K562 treated with DMSO at 1 percent for 12 hours (cell line): Measurements from ENCODE around the gene CXCL1. TPM values are rescaled to one million over a fixed set of nuclear protein-coding genes. Genes with fewer than 3 reads are reported as not detected.

Experiments used
- total RNA-seq: library from RNA; unstranded; fragments of 300-600 nt; gene quantifications from 2 replicates; pipeline ENCODE4 v1.2.3, GENCODE V29; 2022; ENCODE audit not compliant: insufficient read depth

CXCL1 gene
- 1.6 and 6.2 TPM in 2 replicates for total RNA-seq

DNA sequence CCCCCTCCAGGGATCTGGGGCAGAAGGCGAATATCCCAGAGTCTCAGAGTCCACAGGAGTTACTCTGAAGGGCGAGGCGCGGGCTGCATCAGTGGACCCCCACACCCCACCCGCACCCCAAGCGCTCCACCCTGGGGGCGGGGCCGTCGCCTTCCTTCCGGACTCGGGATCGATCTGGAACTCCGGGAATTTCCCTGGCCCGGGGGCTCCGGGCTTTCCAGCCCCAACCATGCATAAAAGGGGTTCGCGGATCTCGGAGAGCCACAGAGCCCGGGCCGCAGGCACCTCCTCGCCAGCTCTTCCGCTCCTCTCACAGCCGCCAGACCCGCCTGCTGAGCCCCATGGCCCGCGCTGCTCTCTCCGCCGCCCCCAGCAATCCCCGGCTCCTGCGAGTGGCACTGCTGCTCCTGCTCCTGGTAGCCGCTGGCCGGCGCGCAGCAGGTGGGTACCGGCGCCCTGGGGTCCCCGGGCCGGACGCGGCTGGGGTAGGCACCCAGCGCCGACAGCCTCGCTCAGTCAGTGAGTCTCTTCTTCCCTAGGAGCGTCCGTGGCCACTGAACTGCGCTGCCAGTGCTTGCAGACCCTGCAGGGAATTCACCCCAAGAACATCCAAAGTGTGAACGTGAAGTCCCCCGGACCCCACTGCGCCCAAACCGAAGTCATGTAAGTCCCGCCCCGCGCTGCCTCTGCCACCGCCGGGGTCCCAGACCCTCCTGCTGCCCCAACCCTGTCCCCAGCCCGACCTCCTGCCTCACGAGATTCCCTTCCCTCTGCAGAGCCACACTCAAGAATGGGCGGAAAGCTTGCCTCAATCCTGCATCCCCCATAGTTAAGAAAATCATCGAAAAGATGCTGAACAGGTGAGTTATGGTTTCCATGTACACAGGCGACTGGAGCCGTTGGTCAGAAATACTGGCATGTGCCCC is at the start of gene CXCL1:
CXCL1 (plus strand) TSS at position 264 of the 926 bp plus-strand sequence; CDS start at position 342, 78 bp downstream.

DNA sequence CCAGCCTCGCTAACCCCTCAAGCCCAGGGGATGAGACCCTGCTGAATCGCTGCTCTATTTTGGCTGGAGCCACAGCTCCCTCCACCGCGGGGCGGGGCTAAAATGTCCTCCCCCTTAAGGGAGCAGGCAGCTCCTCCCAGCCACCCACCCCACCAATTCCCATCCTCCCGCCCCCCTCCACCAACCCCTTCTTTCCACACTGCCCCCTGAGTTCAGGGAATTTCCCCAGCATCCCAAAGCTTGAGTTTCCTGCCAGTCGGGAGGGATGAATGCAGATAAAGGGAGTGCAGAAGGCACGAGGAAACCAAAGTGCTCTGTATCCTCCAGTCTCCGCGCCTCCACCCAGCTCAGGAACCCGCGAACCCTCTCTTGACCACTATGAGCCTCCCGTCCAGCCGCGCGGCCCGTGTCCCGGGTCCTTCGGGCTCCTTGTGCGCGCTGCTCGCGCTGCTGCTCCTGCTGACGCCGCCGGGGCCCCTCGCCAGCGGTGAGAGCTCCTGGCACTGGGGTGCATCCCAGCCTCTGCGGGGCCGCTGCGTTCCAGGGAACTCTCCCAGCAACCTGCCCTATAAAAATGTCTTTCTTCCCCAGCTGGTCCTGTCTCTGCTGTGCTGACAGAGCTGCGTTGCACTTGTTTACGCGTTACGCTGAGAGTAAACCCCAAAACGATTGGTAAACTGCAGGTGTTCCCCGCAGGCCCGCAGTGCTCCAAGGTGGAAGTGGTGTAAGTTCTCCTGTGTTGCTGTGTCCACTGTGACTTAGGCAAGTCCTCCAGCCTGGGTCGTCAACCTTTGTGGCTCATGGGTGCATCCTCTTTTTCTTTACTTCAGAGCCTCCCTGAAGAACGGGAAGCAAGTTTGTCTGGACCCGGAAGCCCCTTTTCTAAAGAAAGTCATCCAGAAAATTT is 32.6 kb upstream of the CXCL1 start, which contains the start of gene CXCL6:
CXCL6 (plus strand) TSS at position 306 of the 907 bp plus-strand sequence; CDS start at position 379, 73 bp downstream.

DNA sequence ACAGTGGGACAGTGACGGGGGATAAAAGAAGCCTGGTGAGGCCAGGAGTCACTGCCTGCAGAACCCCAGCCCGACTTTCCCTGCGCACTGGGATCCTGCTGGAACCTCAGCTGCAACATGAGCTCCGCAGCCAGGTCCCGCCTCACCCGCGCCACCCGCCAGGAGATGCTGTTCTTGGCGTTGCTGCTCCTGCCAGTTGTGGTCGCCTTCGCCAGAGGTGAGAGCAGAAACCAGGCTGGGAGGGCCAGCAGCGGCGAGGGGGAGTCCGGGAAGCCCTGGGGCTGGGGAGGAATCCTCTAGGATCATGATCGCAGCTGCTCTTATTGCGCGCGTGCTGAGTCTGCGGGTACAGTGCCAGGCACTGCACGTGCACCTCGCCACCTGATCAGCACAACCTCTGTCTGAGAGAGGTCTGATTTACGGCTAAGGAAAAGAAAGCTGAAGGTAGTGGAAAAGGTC is 15.9 kb upstream of the CXCL1 start, which contains the start of gene PF4V1:
PF4V1 (plus strand) TSS at position 51 of the 459 bp plus-strand sequence; CDS start at position 118, 67 bp downstream.

Other genes starting within 250 kb of the CXCL1 start
- 0.77 TPM in 1 of 2 replicates, not detected in the other for gene RASSF6, start 249.0 kb upstream of the CXCL1 start, total RNA-seq
- gene CXCL8, start 128.8 kb upstream of the CXCL1 start, total RNA-seq, result 6.2 and 12.4 TPM in 2 replicates
- not detected in 2 replicates for gene CXCL6, start 32.7 kb upstream of the CXCL1 start, total RNA-seq
- not detected in 2 replicates for gene PF4V1, start 16.1 kb upstream of the CXCL1 start, total RNA-seq
- gene PF4, start 112.6 kb downstream of the CXCL1 start, total RNA-seq, result not detected in 2 replicates
- gene PPBP, start 118.8 kb downstream of the CXCL1 start, total RNA-seq, result not detected in 2 replicates
- gene CXCL5, start 129.3 kb downstream of the CXCL1 start, total RNA-seq, result not detected in 2 replicates
- gene CXCL3, start 169.3 kb downstream of the CXCL1 start, total RNA-seq, result 18.4 and 19.2 TPM in 2 replicates
- gene CXCL2, start 229.8 kb downstream of the CXCL1 start, total RNA-seq, result 8.9 and 14.5 TPM in 2 replicates